PC-9 (cell line): Measurements from ENCODE around the gene CCL11.

Source experiments
- CTCF ChIP-seq: fragments of 200-600 bp; sonication (generic); conservative IDR thresholded peaks from 2 replicates; pipeline ENCODE4 v1.6.1; 2017; ENCODE audit warnings: mixed run types, antibody characterized with exemption, mild to moderate bottlenecking, moderate library complexity
- EZH2 ChIP-seq: fragments of 200-600 bp; sonication (generic); IDR thresholded peaks from 2 replicates; pipeline ENCODE4 v1.8.0; 2017; ENCODE audit warnings: antibody characterized with exemption, low read depth

- no peak for TF ChIP-seq CTCF
- no peak for TF ChIP-seq EZH2
Observed at GRCh38 chr17:34249478-34249877, 36.1 kb upstream of the CCL11 start.
